Medulla oblongata (tissue), 1 donor: ENCODE data around the gene MTHFSD.
"Not testable (repeated sequence)": the region's sequence is repeated elsewhere in the genome, so short reads cannot be mapped to it uniquely, and the experiment has no call there.

ENCODE experiments used
- DNase-seq: peaks from one replicate; pipeline ENCODE4 v3.0.0-alpha.2; 2015; ENCODE audit errors: extremely low spot score

The MTHFSD gene

GRCh38 chr16:86554917-86555703 is at the start of gene MTHFSD:
Gene MTHFSD, minus strand, starts transcription at chr16:86555235. Its CDS starts 51 bp downstream, at chr16:86555184.
- peak; percentile 92 for DNase-seq

- no peak for DNase-seq
Measured at GRCh38 chr16:86604436-86605193, 49.6 kb upstream of the MTHFSD start.

- no peak for DNase-seq
Measured at GRCh38 chr16:86602521-86602920, 47.5 kb upstream of the MTHFSD start.

- DNase-seq = no peak
Measured at GRCh38 chr16:86601356-86601755, 46.3 kb upstream of the MTHFSD start.

- no peak for DNase-seq
Measured at GRCh38 chr16:86598607-86599565, 43.9 kb upstream of the MTHFSD start.

GRCh38 chr16:86597880-86598606 is 43.0 kb upstream of the MTHFSD start:
- DNase-seq = no peak

GRCh38 chr16:86597126-86597879 is 42.3 kb upstream of the MTHFSD start:
- DNase-seq = no peak

- no peak for DNase-seq
Measured at GRCh38 chr16:86595983-86596605, 41.1 kb upstream of the MTHFSD start.

GRCh38 chr16:86594721-86595120 is 39.7 kb upstream of the MTHFSD start:
- DNase-seq = no peak

GRCh38 chr16:86593913-86594620 is 39.0 kb upstream of the MTHFSD start:
- DNase-seq = no peak

GRCh38 chr16:86591270-86591669 is 36.2 kb upstream of the MTHFSD start:
- DNase-seq = no peak

- no peak for DNase-seq
Measured at GRCh38 chr16:86590501-86591144, 35.6 kb upstream of the MTHFSD start.

GRCh38 chr16:86587955-86588354 is 32.9 kb upstream of the MTHFSD start:
- DNase-seq = not testable (repeated sequence)

- no peak for DNase-seq
Measured at GRCh38 chr16:86587487-86587886, 32.5 kb upstream of the MTHFSD start.

- DNase-seq = no peak
Measured at GRCh38 chr16:86585821-86586611, 31.0 kb upstream of the MTHFSD start.

- no peak for DNase-seq
Measured at GRCh38 chr16:86584726-86585721, 30.0 kb upstream of the MTHFSD start.
